Omental fat pad (tissue), 4 donors: ENCODE data around the gene STARD4. TPM values are rescaled to one million over a fixed set of nuclear protein-coding genes. Genes with fewer than 3 reads are reported as not detected.

Experiments
- ATAC-seq: fragments of 150-250 bp; one replicate; pipeline ENCODE4 v1.9.1; 2016; ENCODE audit warnings: mild to moderate bottlenecking, moderate library complexity; ENCODE audit not compliant: low FRiP score
- DNase-seq: peaks from one replicate; pipeline ENCODE4 v3.0.0-alpha.2; 2019; ENCODE audit warnings: low spot score
- total RNA-seq, 4 donors: library from RNA; depleted of rRNA; stranded (reverse); fragments of >200 nt; gene quantifications; one replicate each; pipeline ENCODE4 v1.1.0, GENCODE V29; 2016
- TF ChIP-seq, protein P1 (sequence below), 3 donors: fragments of 450-650 bp; IDR thresholded peaks; one replicate each; pipeline ENCODE4 v1.5.1; 2016 to 2017; ENCODE audit warnings: antibody characterized with exemption in 3 of 3, mild to moderate bottlenecking in 3 of 3, moderate library complexity in 2 of 3

STARD4 gene
- total RNA-seq, 4 donors from 2014 or later = 7.3 to 27.3 (median 13.5) TPM

DNA sequence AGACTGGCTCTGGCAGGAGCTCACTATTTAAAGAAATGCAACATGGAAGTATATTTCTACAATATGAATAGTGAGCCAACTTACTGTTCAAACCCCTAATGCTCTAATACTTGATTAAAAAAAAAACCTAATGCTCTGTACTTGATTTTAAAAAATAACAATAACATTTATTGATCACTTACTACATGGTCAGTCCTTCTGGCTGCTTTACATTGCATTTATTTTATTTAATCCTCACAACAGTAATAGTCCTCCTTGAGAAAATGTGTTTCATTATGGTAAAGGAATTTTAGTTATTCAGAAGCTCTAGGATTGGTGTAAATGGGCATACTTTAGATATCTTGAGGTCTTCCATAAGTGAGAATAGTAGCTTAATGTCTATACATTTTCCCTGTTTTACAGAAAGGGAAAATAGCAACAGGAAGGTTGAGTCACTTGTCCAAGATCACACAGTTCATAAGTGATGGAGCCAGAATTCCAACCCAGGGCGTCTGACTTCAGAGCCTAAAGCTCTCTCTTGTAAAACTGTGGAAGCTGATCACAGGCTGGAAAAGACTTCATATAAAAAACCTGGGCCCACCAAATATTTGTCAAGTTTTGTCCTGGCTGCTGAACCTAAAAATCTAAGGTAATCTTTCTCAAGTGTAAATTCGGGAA, 1.0 kb downstream of the STARD4 start:
- TF ChIP-seq, protein P1, sequence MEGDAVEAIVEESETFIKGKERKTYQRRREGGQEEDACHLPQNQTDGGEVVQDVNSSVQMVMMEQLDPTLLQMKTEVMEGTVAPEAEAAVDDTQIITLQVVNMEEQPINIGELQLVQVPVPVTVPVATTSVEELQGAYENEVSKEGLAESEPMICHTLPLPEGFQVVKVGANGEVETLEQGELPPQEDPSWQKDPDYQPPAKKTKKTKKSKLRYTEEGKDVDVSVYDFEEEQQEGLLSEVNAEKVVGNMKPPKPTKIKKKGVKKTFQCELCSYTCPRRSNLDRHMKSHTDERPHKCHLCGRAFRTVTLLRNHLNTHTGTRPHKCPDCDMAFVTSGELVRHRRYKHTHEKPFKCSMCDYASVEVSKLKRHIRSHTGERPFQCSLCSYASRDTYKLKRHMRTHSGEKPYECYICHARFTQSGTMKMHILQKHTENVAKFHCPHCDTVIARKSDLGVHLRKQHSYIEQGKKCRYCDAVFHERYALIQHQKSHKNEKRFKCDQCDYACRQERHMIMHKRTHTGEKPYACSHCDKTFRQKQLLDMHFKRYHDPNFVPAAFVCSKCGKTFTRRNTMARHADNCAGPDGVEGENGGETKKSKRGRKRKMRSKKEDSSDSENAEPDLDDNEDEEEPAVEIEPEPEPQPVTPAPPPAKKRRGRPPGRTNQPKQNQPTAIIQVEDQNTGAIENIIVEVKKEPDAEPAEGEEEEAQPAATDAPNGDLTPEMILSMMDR (IDR thresholded peaks at IDR 0.05) = no peak
- no peak for DNase-seq
- ATAC-seq = no peak

DNA sequence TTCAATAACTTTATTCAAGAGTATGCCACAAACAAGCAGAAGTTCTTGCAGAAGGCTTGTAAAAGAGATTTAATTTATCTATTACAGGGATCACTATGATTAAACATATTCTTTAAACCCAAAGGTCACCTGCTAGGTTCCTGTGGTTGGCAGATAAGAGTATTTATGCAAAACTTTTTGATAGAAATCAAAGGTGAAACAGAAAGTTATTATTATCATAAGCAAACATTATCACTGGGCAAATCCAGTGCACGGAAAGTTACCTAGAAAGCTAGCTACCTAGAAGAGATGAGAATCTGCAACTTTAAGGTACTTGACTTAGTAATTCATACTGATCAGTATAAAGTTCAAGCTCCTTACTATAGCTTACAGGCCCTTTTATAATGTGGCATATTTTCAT, 3.2 kb downstream of the STARD4 start:
- ATAC-seq = no peak
- TF ChIP-seq, protein P1 (IDR thresholded peaks at IDR 0.05) = no peak
- DNase-seq = no peak

DNA sequence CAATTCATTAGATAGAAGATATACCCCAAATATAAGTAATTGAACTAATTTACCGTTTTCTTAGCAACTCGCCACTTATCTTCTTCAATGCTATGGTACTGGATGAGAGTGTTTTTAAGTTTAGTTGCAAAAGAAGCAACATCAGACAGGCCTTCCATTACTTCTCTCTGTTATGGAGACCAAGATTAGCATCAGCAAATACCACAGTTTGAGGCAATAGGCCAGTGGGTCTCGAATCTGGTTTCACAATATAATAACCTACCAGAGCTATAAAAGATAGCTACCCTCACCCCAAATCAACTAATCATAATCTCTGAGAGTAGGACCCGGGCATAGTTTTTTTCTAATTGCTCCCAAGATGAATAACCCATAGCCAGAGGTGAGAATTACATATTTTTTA, 5.1 kb downstream of the STARD4 start:
- TF ChIP-seq, protein P1 (IDR thresholded peaks at IDR 0.05) = no peak
- DNase-seq (no peak), ATAC-seq (no peak)

DNA sequence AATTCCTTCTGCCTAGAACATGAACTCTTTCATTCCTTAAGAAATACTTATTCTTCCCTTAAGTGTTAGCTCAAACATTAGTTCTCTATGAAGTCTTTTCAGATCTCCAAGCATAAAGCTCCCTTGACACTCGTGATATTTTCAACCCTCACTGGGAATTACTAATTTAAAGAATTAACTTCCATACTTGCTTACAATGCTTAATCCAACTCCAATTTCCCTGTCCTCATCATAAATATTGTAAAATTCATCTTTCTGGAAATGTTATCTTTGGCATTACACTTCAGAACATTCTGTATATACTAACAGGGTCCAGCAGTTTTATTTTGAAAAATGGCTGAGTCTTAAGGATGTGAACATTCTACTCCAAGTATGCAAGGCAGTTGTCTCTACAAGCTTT, 7.2 kb downstream of the STARD4 start:
- DNase-seq = no peak
- TF ChIP-seq, protein P1 (IDR thresholded peaks at IDR 0.05) = no peak
- no peak for ATAC-seq

DNA sequence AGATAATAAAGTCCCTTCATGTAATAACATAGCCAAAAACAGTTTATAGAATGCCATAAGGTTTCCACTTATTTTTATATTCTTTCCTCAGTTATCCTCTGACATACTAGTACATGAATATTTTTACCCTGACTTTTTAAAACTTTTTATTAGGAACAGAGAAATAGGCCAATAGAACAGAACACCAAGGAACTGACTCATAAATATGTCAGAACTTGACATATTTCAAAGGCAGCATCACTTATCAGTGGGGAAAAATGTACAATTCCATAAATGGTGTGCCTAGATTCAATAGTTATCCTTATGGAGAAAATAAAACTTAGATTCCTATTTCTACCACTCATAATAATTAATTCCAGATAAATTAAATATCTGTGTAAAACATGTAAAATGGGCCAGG, 9.4 kb downstream of the STARD4 start:
- TF ChIP-seq, protein P1 (IDR thresholded peaks at IDR 0.05) = no peak
- no peak for ATAC-seq
- no peak for DNase-seq

DNA sequence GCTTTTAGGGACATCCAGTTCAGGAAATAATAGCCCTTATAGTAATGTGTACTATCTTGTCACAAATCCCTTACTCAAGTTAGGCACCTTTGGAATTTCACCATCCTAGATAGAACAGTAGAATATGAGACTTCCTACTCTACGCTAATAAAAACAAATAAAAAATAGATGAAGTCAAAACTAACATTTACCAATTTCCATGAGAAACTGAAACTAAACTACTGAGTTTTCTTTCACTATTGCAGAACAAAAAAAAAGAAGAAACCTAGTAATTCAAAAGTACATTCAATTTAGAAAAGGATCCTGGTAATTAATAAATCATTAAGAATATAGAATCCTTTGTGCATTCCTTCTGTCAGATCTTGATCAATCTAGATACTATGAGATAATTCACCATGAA, 14.0 kb downstream of the STARD4 start:
- TF ChIP-seq, protein P1 (IDR thresholded peaks at IDR 0.05) = no peak
- DNase-seq = no peak
- ATAC-seq = no peak

DNA sequence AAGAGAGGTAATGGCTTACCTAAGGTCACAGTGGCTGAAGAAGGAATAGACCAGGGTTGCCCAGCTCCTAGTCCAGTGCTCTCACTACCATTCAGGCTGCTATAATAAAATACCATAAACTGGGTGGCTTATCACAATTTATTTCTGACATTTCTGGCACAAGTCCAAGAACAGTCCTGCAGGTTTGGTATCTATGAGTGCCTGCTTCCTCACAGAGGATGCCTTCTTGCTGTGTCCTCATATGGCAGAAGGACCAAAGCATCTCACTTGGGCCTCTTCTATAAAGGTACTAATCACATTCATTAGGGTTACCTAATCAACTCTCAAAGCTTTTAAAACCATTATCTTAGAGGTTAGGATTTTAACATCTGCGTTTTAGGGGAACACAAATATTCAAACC, 17.2 kb downstream of the STARD4 start:
- TF ChIP-seq, protein P1 (IDR thresholded peaks at IDR 0.05) = no peak
- DNase-seq (no peak), ATAC-seq (no peak)
